Neural cell (in vitro differentiated cells): ENCODE measurements around the gene GPHN. TPM values are rescaled to one million over a fixed set of nuclear protein-coding genes. Genes with fewer than 3 reads are reported as not detected.

ENCODE experiments used
- H2AFZ ChIP-seq: fragments of 200-600, 300-800 bp; sonication (generic), shearing (Covaris generic); 2 replicates; pipeline ENCODE4 v1.6.0; 2014; ENCODE audit warnings: low read depth, mild to moderate bottlenecking, antibody characterized with exemption, low read length, moderate library complexity
- H3F3A ChIP-seq: fragments of 200-600 bp; shearing (Covaris generic); 2 replicates; pipeline ENCODE4 v1.6.1; 2016; ENCODE audit warnings: mild to moderate bottlenecking, moderate library complexity, mixed read lengths, antibody characterized with exemption, low read length; ENCODE audit not compliant: insufficient read depth, poor library complexity, severe bottlenecking
- H3K27ac ChIP-seq: fragments of 200-600, 300-800 bp; sonication (generic), shearing (Covaris generic); 2 replicates; pipeline ENCODE4 v1.5.1; 2014; ENCODE audit warnings: mild to moderate bottlenecking, low read length, moderate library complexity
- H3K27me3 ChIP-seq: fragments of 300-800, 200-600 bp; sonication (generic), shearing (Covaris generic); 2 replicates; pipeline ENCODE4 v1.6.0; 2014; ENCODE audit warnings: mild to moderate bottlenecking, low read depth, low read length, moderate library complexity; ENCODE audit not compliant: insufficient read depth
- H3K36me3 ChIP-seq: fragments of 300-800, 200-600 bp; sonication (generic), shearing (Covaris generic); 2 replicates; pipeline ENCODE4 v1.5.1; 2014; ENCODE audit warnings: mild to moderate bottlenecking, antibody characterized with exemption, low read length, moderate library complexity; ENCODE audit not compliant: insufficient read depth
- H3K4me2 ChIP-seq: fragments of 300-800, 200-600 bp; sonication (generic), shearing (Covaris generic); 2 replicates; pipeline ENCODE4 v1.6.0; 2014; ENCODE audit warnings: mild to moderate bottlenecking, low read length
- H3K4me3 ChIP-seq: fragments of 300-800, 200-600 bp; sonication (generic), shearing (Covaris generic); 2 replicates; pipeline ENCODE4 v1.5.1; 2014; ENCODE audit warnings: mild to moderate bottlenecking, low read length, moderate library complexity
- H3K79me2 ChIP-seq: fragments of 200-600 bp; shearing (Covaris generic); replicated peaks from 2 replicates; pipeline ENCODE4 v1.6.0; 2014; ENCODE audit warnings: mild to moderate bottlenecking, low read length, moderate library complexity; ENCODE audit not compliant: insufficient read depth
- H3K9ac ChIP-seq: fragments of 300-800, 200-600 bp; sonication (generic), shearing (Covaris generic); 2 replicates; pipeline ENCODE4 v1.6.1; 2016; ENCODE audit warnings: mild to moderate bottlenecking, low read length, mixed read lengths
- H3K9me2 ChIP-seq: fragments of 200-600 bp; shearing (Covaris generic); 2 replicates; pipeline ENCODE4 v1.6.1; 2016; ENCODE audit warnings: mild to moderate bottlenecking, low read length, mixed read lengths; ENCODE audit not compliant: insufficient read depth
- H3K9me3 ChIP-seq: fragments of 200-600, 300-800 bp; sonication (generic), shearing (Covaris generic); 2 replicates; pipeline ENCODE4 v1.6.1; 2016; ENCODE audit warnings: mild to moderate bottlenecking, mixed run types, low read length, moderate library complexity, mixed read lengths
- H4K20me1 ChIP-seq: fragments of 200-600 bp; shearing (Covaris generic); 2 replicates; pipeline ENCODE4 v1.6.1; 2016; ENCODE audit warnings: mild to moderate bottlenecking, mixed run types; ENCODE audit not compliant: insufficient read depth
- CTCF ChIP-seq: fragments of 450-650 bp; IDR thresholded peaks from 2 replicates; pipeline ENCODE4 v1.5.1; 2014; ENCODE audit warnings: antibody characterized with exemption, mild to moderate bottlenecking, moderate library complexity; ENCODE audit not compliant: poor library complexity, severe bottlenecking
- EP300 ChIP-seq: fragments of 450-650 bp; conservative IDR thresholded peaks from 2 replicates; pipeline ENCODE4 v1.6.1; 2014; ENCODE audit warnings: antibody characterized with exemption, mild to moderate bottlenecking, moderate library complexity; ENCODE audit not compliant: poor library complexity, severe bottlenecking
- EZH2 ChIP-seq: fragments of 200-600, 300-800 bp; shearing (Covaris generic), sonication (generic); IDR thresholded peaks from 2 replicates; pipeline ENCODE4 v1.6.1; 2014; ENCODE audit warnings: antibody characterized with exemption, low read length, borderline replicate concordance, mild to moderate bottlenecking; ENCODE audit not compliant: insufficient read depth, poor library complexity, severe bottlenecking
- MXI1 ChIP-seq: fragments of 450-650 bp; conservative IDR thresholded peaks from 2 replicates; pipeline ENCODE4 v1.6.1; 2014; ENCODE audit warnings: antibody characterized with exemption, mild to moderate bottlenecking; ENCODE audit not compliant: poor library complexity, severe bottlenecking
- POLR2AphosphoS5 ChIP-seq: IDR thresholded peaks from 2 replicates; pipeline ENCODE4 v1.6.1; 2012
- RAD21 ChIP-seq: fragments of 450-650 bp; conservative IDR thresholded peaks from 2 replicates; pipeline ENCODE4 v1.6.1; 2014; ENCODE audit warnings: antibody characterized with exemption, mild to moderate bottlenecking, moderate library complexity
- REST ChIP-seq: IDR thresholded peaks from 2 replicates; pipeline ENCODE4 v1.6.1; 2012; ENCODE audit warnings: borderline replicate concordance
- SMC3 ChIP-seq: fragments of 450-650 bp; conservative IDR thresholded peaks from 2 replicates; pipeline ENCODE4 v1.6.1; 2014; ENCODE audit warnings: antibody characterized with exemption, mild to moderate bottlenecking, moderate library complexity; ENCODE audit not compliant: poor library complexity
- TAF1 ChIP-seq: IDR thresholded peaks from 2 replicates; pipeline ENCODE4 v1.6.1; 2012; ENCODE audit warnings: low read depth
- polyA plus RNA-seq: library from polyadenylated mRNA; depleted of rRNA; stranded (reverse); fragments of >200 nt; gene quantifications from 2 replicates; pipeline ENCODE4 v1.2.3, GENCODE V29; 2014

Gene GPHN
- polyA plus RNA-seq, 1 donor from 2014 or later: 135 TPM

- no peak overlapping the region for H2AFZ ChIP-seq
- no peaks in the 10 kb centered on the region for H3K9me2 ChIP-seq
- no peaks in the 10 kb centered on the region for H3F3A ChIP-seq
- H3K9ac ChIP-seq: no peak overlapping the region
- no peak for TF ChIP-seq MXI1
- TF ChIP-seq CTCF: no peak
- TF ChIP-seq EP300: no peak
- no peak for TF ChIP-seq EZH2
- TF ChIP-seq SMC3: no peak
- no peak for TF ChIP-seq RAD21
- TF ChIP-seq POLR2AphosphoS5: no peak
- no peak for TF ChIP-seq TAF1
- no peak for TF ChIP-seq REST
- no peak overlapping the region for H3K27ac ChIP-seq
- no peaks in the 10 kb centered on the region for H3K9me3 ChIP-seq
- no peaks in the 10 kb centered on the region for H3K27me3 ChIP-seq
- H3K4me2 ChIP-seq: no peak overlapping the region
- H3K36me3 ChIP-seq: peaks cover 3% of the 10 kb centered on the region
- no peaks in the 10 kb centered on the region for H4K20me1 ChIP-seq
- no peaks in the 10 kb centered on the region for H3K79me2 ChIP-seq
- no peak overlapping the region for H3K4me3 ChIP-seq
Observed at GRCh38 chr14:66884149-66884548, 376.2 kb downstream of the GPHN start.

- no peaks in the 10 kb centered on the region for H3K9me3 ChIP-seq
- H4K20me1 ChIP-seq: no peaks in the 10 kb centered on the region
- H3K27me3 ChIP-seq: no peaks in the 10 kb centered on the region
- H3K36me3 ChIP-seq: no peaks in the 10 kb centered on the region
- no peak overlapping the region for H3K4me3 ChIP-seq
- no peak overlapping the region for H3K27ac ChIP-seq
- H3F3A ChIP-seq: no peaks in the 10 kb centered on the region
- H3K4me2 ChIP-seq: no peak overlapping the region
- H3K9ac ChIP-seq: no peak overlapping the region
- no peaks in the 10 kb centered on the region for H3K79me2 ChIP-seq
- TF ChIP-seq EP300 (no peak), EZH2 (no peak)
- no peaks in the 10 kb centered on the region for H3K9me2 ChIP-seq
- H2AFZ ChIP-seq: no peak overlapping the region
Observed at GRCh38 chr14:66900719-66901118, 392.8 kb downstream of the GPHN start.

GRCh38 chr14:66910311-66910840 is 402.4 kb downstream of the GPHN start:
- no peaks in the 10 kb centered on the region for H4K20me1 ChIP-seq
- H3K27me3 ChIP-seq: no peaks in the 10 kb centered on the region
- no peaks in the 10 kb centered on the region for H3F3A ChIP-seq
- no peak for TF ChIP-seq EZH2
- no peak for TF ChIP-seq SMC3
- TF ChIP-seq EP300: no peak
- no peak for TF ChIP-seq CTCF
- TF ChIP-seq POLR2AphosphoS5: no peak
- no peaks in the 10 kb centered on the region for H3K9me3 ChIP-seq
- no peak overlapping the region for H3K4me2 ChIP-seq
- no peaks in the 10 kb centered on the region for H3K36me3 ChIP-seq
- no peaks in the 10 kb centered on the region for H3K79me2 ChIP-seq
- no peak overlapping the region for H3K27ac ChIP-seq
- H3K4me3 ChIP-seq: no peak overlapping the region
- no peak overlapping the region for H3K9ac ChIP-seq
- no peak overlapping the region for H2AFZ ChIP-seq
- no peaks in the 10 kb centered on the region for H3K9me2 ChIP-seq
